Measurements from ENCODE around the gene ZNF639.
A peak's percentile ranks its signal among the peaks of the same experiment; 100 is the strongest.

Gene ZNF639

GRCh38 chr3:179333084-179333483 lies 10.3 kb downstream of the ZNF639 start:
- peaks cover 0 to 11% (median 0%) of the 10 kb centered on the region in 11 experiments; a peak in 5 of 22 replicates for H4K20me1 ChIP-seq
- no peaks in the 10 kb centered on the region for H3K27me3 ChIP-seq
- H3K4me1 ChIP-seq, result no peaks in the 10 kb centered on the region
- H3K4me3 ChIP-seq, result no peak overlapping the region
- no peak overlapping the region for H3K9ac ChIP-seq
- no peak overlapping the region for H3K4me2 ChIP-seq
- no peak overlapping the region for H3K27ac ChIP-seq
- H3K36me3 ChIP-seq, result peaks cover 74 to 100% (median 97%) of the 10 kb centered on the region in 11 experiments
- no peaks in the 10 kb centered on the region for H3K9me3 ChIP-seq (replicated peaks in 1 of 11)
- TF ChIP-seq Cebpa-rat (IDR thresholded peaks at IDR 0.05), result no peak

- TF ChIP-seq Cebpa-rat (IDR thresholded peaks at IDR 0.05), result no peak
- no peak overlapping the region for H3K4me2 ChIP-seq
- H3K9me3 ChIP-seq (replicated peaks in 1 of 11), result no peaks in the 10 kb centered on the region
- H3K27ac ChIP-seq, result no peak overlapping the region
- no peak overlapping the region for H3K4me3 ChIP-seq
- H3K4me1 ChIP-seq, result no peaks in the 10 kb centered on the region
- H3K27me3 ChIP-seq, result no peaks in the 10 kb centered on the region
- peaks cover 50 to 90% (median 74%) of the 10 kb centered on the region in 11 experiments for H3K36me3 ChIP-seq
- H4K20me1 ChIP-seq, result peaks cover 0 to 10% (median 0%) of the 10 kb centered on the region in 11 experiments; a peak in 2 of 22 replicates
- no peak overlapping the region for H3K9ac ChIP-seq
Observed at GRCh38 chr3:179336345-179336929, 13.6 kb downstream of the ZNF639 start.

GRCh38 chr3:179347345-179348194 lies 24.7 kb downstream of the ZNF639 start, which contains the start of gene MFN1:
TSS of gene MFN1 (plus strand) at chr3:179347709. CDS start at chr3:179348852, 1,143 bp downstream.
- H3K9ac ChIP-seq, result peak within 1 kb of the TSS; percentile 71 to 87 (median 83)
- H3K4me1 ChIP-seq, result peaks cover 14 to 24% (median 18%) of the 10 kb centered on the region in 10 experiments
- peaks cover 29 to 36% (median 33%) of the 10 kb centered on the region in 11 experiments for H3K36me3 ChIP-seq
- H3K27ac ChIP-seq, result peak within 1 kb of the TSS; percentile 54 to 83 (median 76)
- H3K9me3 ChIP-seq (replicated peaks in 1 of 11), result no peaks in the 10 kb centered on the region
- TF ChIP-seq Cebpa-rat (IDR thresholded peaks at IDR 0.05), result no peak
- peaks cover 0 to 9% (median 0%) of the 10 kb centered on the region in 11 experiments; a peak in 4 of 22 replicates for H4K20me1 ChIP-seq
- peak within 1 kb of the TSS; percentile 77 to 93 (median 83) for H3K4me2 ChIP-seq
- no peaks in the 10 kb centered on the region for H3K27me3 ChIP-seq
- peak within 1 kb of the TSS; percentile 75 to 95 (median 82) for H3K4me3 ChIP-seq

GRCh38 chr3:179348325-179349013 lies 25.6 kb downstream of the ZNF639 start:
- H3K4me3 ChIP-seq, result peak overlapping the region; percentile 75 to 95 (median 82)
- peak overlapping the region; percentile 77 to 93 (median 81) for H3K4me2 ChIP-seq
- H4K20me1 ChIP-seq, result peaks cover 0 to 9% (median 0%) of the 10 kb centered on the region in 11 experiments; a peak in 4 of 22 replicates
- peak overlapping the region; percentile 71 to 87 (median 83) for H3K9ac ChIP-seq
- H3K4me1 ChIP-seq, result peaks cover 14 to 24% (median 18%) of the 10 kb centered on the region in 10 experiments
- H3K27ac ChIP-seq, result peak overlapping the region; percentile 46 to 83 (median 76); a peak in 21 of 22 replicates
- no peaks in the 10 kb centered on the region for H3K27me3 ChIP-seq
- no peak for TF ChIP-seq Cebpa-rat (IDR thresholded peaks at IDR 0.05)
- no peaks in the 10 kb centered on the region for H3K9me3 ChIP-seq (replicated peaks in 1 of 11)
- peaks cover 36 to 45% (median 41%) of the 10 kb centered on the region in 11 experiments for H3K36me3 ChIP-seq

GRCh38 chr3:179355996-179356395 lies 33.2 kb downstream of the ZNF639 start:
- Histone ChIP-seq H3K27me3 (no peaks in the 10 kb centered on the region), H4K20me1 (peaks cover 0 to 15% (median 0%) of the 10 kb centered on the region in 11 experiments; a peak in 4 of 22 replicates), H3K9me3 (replicated peaks in 1 of 11) (no peaks in the 10 kb centered on the region), H3K4me1 (peaks cover 0 to 8% (median 0%) of the 10 kb centered on the region in 10 experiments; a peak in 1 of 20 replicates), H3K9ac (no peak overlapping the region), H3K4me2 (no peak overlapping the region), H3K4me3 (no peak overlapping the region), H3K27ac (no peak overlapping the region), H3K36me3 (peaks cover 95 to 100% (median 99%) of the 10 kb centered on the region in 11 experiments)
- TF ChIP-seq Cebpa-rat (IDR thresholded peaks at IDR 0.05), result no peak

- H3K27ac ChIP-seq, result no peak overlapping the region
- H4K20me1 ChIP-seq, result no peaks in the 10 kb centered on the region; a peak in 1 of 22 replicates
- no peaks in the 10 kb centered on the region for H3K9me3 ChIP-seq (replicated peaks in 1 of 11)
- H3K9ac ChIP-seq, result no peak overlapping the region
- no peaks in the 10 kb centered on the region for H3K4me1 ChIP-seq
- H3K4me2 ChIP-seq, result no peak overlapping the region
- no peaks in the 10 kb centered on the region for H3K27me3 ChIP-seq
- peaks cover 91 to 100% (median 99%) of the 10 kb centered on the region in 11 experiments for H3K36me3 ChIP-seq
- H3K4me3 ChIP-seq, result no peak overlapping the region
- no peak for TF ChIP-seq Cebpa-rat (IDR thresholded peaks at IDR 0.05)
Observed at GRCh38 chr3:179363332-179363731, 40.5 kb downstream of the ZNF639 start.

- H3K27ac ChIP-seq, result no peak overlapping the region
- H4K20me1 ChIP-seq, result no peaks in the 10 kb centered on the region
- no peak overlapping the region for H3K9ac ChIP-seq
- H3K4me3 ChIP-seq, result no peak overlapping the region
- no peaks in the 10 kb centered on the region for H3K9me3 ChIP-seq (replicated peaks in 1 of 11)
- H3K36me3 ChIP-seq, result peaks cover 54 to 86% (median 72%) of the 10 kb centered on the region in 11 experiments
- H3K4me1 ChIP-seq, result no peaks in the 10 kb centered on the region
- no peak overlapping the region for H3K4me2 ChIP-seq
- H3K27me3 ChIP-seq, result no peaks in the 10 kb centered on the region
- TF ChIP-seq Cebpa-rat (IDR thresholded peaks at IDR 0.05), result no peak
Observed at GRCh38 chr3:179369621-179370020, 46.8 kb downstream of the ZNF639 start.

GRCh38 chr3:179373938-179374337 lies 51.1 kb downstream of the ZNF639 start:
- no peak for TF ChIP-seq Cebpa-rat (IDR thresholded peaks at IDR 0.05)
- Histone ChIP-seq H3K36me3 (peaks cover 46 to 84% (median 68%) of the 10 kb centered on the region in 11 experiments), H3K9me3 (replicated peaks in 1 of 11) (no peaks in the 10 kb centered on the region), H3K4me2 (no peak overlapping the region), H3K4me3 (no peak overlapping the region), H3K9ac (no peak overlapping the region), H3K27ac (no peak overlapping the region), H4K20me1 (no peaks in the 10 kb centered on the region), H3K4me1 (no peaks in the 10 kb centered on the region), H3K27me3 (no peaks in the 10 kb centered on the region)

Measured in BLaER1 treated with 17β-estradiol and CSF1 and Interleukin-3, amounts not matched to agents 10 nM and 100 nM (cell line).